GM12875 (cell line): ENCODE data around the gene KRTAP17-1.
"Not testable (repeated sequence)": the region's sequence is repeated elsewhere in the genome, so short reads cannot be mapped to it uniquely, and the experiment has no call there.

ENCODE experiments used
- H3K4me3 ChIP-seq: one replicate; pipeline ENCODE4 v1.5.1; 2011; ENCODE audit warnings: low read depth, low read length, control low read depth
- TF ChIP-seq, protein P1 (sequence below): IDR thresholded peaks from 2 replicates; pipeline ENCODE4 v1.5.1; 2011; ENCODE audit warnings: low read depth, mild to moderate bottlenecking, control low read depth, inconsistent platforms, low read length, moderate library complexity, borderline replicate concordance; ENCODE audit not compliant: insufficient read depth

The KRTAP17-1 gene

GRCh38 chr17:41347869-41348760, 32.6 kb upstream of the KRTAP17-1 start:
- H3K4me3 ChIP-seq, result no peak overlapping the region
- TF ChIP-seq, protein P1, sequence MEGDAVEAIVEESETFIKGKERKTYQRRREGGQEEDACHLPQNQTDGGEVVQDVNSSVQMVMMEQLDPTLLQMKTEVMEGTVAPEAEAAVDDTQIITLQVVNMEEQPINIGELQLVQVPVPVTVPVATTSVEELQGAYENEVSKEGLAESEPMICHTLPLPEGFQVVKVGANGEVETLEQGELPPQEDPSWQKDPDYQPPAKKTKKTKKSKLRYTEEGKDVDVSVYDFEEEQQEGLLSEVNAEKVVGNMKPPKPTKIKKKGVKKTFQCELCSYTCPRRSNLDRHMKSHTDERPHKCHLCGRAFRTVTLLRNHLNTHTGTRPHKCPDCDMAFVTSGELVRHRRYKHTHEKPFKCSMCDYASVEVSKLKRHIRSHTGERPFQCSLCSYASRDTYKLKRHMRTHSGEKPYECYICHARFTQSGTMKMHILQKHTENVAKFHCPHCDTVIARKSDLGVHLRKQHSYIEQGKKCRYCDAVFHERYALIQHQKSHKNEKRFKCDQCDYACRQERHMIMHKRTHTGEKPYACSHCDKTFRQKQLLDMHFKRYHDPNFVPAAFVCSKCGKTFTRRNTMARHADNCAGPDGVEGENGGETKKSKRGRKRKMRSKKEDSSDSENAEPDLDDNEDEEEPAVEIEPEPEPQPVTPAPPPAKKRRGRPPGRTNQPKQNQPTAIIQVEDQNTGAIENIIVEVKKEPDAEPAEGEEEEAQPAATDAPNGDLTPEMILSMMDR, result no peak

GRCh38 chr17:41346421-41346820, 30.9 kb upstream of the KRTAP17-1 start:
- H3K4me3 ChIP-seq, result not testable (repeated sequence)

DNA sequence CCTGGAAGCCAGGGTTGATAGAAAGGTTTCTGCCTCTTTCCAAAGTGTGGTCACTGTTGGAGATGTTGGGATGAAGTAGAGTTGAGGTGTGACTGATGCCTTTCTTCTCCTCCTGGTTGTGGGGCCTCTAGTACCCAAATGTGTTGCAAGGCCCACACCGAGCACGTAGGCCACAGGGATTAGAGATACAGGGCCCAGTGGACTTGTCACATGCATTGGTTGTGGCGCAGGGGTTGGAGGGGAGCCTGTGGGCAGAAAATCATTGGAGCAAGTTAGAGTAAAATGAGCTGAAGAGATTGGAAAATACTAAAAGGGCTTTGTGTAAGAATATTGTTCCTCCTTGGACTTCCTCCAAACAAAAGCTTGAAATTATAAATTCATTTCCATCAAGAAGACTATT, 30.5 kb upstream of the KRTAP17-1 start:
- H3K4me3 ChIP-seq, result no peak overlapping the region
- TF ChIP-seq, protein P1, result no peak

GRCh38 chr17:41343029-41343428, 27.5 kb upstream of the KRTAP17-1 start:
- H3K4me3 ChIP-seq, result no peak overlapping the region
- TF ChIP-seq, protein P1, result no peak

DNA sequence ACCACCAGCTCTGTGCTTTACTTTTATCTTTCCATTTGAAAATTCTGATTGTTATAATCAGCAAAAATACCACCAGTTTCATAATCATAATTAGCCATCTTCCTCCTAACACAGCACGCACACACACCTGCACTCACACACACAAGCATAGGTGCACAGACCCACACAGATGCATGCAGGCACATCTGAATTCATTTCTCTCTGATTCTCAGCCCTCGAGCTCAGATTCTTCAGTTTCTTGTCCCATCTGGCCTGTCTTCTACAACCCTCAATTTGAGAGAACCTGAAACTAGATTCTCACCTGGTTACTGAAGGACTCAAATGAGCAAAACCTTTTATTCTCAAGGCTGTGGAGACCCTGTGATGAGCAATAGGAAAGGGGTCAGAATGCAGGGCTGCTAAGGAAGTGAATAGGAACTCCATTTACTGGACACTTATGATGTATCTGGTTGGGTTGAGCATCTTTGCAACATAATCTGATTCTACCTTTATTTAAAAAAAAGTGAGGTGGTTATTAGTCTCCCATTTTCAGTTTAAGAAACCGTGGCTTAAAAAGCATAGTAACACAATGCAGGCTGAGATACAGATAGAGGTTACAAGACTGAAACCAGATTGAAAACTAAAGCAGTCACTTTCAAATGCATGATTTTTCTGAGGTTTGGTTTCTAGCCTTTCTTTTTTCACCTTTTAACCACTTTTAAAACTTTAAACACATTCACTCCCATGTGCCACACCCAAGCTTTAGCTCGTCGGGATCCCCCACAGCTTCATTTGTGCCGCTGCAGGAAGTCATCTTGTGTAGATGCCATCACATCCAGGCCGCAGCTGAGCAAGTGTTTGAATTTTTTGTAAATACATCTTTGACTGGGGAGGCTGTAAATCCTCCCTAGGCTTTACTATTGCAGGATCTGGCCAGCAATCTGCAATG, 25.7 kb upstream of the KRTAP17-1 start:
- TF ChIP-seq, protein P1, result no peak

DNA sequence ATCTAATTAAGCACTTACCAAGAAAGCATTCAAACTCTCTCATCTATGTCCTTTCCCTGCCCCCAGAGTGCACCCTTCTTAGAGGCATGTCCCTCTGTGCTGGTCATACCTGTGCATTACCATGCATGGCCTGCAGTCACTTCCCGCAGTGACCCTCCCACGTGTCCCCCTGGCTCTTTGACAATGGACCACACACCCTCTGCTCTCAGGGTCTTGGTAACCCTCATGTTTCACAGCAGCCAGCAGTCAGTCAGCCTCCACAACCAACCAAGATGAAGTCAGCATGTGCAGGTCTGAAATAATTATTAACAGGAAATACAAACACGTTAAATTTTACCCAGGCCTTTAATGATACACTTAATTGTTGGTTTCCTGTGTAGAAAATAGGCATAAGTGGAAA, 25.0 kb upstream of the KRTAP17-1 start:
- TF ChIP-seq, protein P1, result no peak
- H3K4me3 ChIP-seq, result no peak overlapping the region

More for the DNA sequence above, 25.7 kb upstream of the KRTAP17-1 start:
- no peak overlapping the region for H3K4me3 ChIP-seq

DNA sequence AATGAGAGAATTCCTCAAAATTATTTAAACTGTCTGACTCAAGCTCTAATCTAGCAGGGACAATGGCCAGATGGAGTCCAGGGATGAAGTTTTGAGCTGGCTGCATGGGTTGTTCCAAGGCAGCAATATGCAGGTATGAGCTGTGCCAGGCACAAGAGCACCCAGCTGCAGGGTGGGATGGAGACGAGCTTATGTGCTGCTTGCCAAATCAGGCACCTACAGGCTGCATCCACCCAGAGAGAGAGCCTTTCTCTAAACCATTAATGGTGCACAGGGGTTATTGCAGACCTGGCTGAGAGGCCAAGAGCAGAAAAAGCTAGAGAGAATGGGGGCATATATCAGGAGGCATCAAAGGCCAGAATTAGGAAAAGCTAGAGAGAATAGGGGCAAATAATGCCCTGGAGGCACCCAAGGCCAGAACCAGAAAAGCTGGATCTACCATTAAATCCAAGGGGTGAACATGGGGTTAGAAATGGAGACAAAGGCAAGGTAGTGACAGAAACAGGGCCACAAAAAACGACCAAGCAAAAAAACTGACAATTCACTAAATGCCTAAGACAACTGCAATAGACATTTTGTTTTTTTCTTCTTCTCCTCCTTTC, 24.2 kb upstream of the KRTAP17-1 start:
- H3K4me3 ChIP-seq, result no peak overlapping the region
- TF ChIP-seq, protein P1, result no peak
